Kidney (tissue), 14 donors: ENCODE results near the gene PARP9. TPM values are rescaled to one million over a fixed set of nuclear protein-coding genes. Genes with fewer than 3 reads are reported as not detected.

Experiments
- DNase-seq, 5 donors: peaks; one replicate each; pipeline ENCODE4 v3.0.0-alpha.2; 2013 to 2020
- FAIRE-seq: peaks from 2 replicates; lab custom pipeline; 2012; peaks lifted over from hg19 to GRCh38; lab: Jason Lieb, UNC
- H3K27ac ChIP-seq, 2 donors: one replicate each; pipeline ENCODE4 v1.7.0; 2013; ENCODE audit warnings: low read depth in 2 of 2, low read length in 2 of 2, inconsistent platforms in 1 of 2
- H3K27me3 ChIP-seq: one replicate; pipeline ENCODE4 v1.7.1; 2013; ENCODE audit warnings: low read length, inconsistent platforms; ENCODE audit not compliant: control insufficient read depth, insufficient read depth
- H3K36me3 ChIP-seq, 3 donors: one replicate each; pipeline versions ENCODE4 v1.7.0 to v1.7.1; 2013; ENCODE audit warnings: low read length in 3 of 3, control low read depth in 1 of 3, inconsistent platforms in 1 of 3; ENCODE audit not compliant: insufficient read depth in 3 of 3, control insufficient read depth in 2 of 3
- H3K4me1 ChIP-seq, 3 donors: one replicate each; pipeline versions ENCODE4 v1.7.0 to v1.7.1; 2013; ENCODE audit warnings: low read length in 3 of 3, inconsistent platforms in 1 of 3, low read depth in 1 of 3; ENCODE audit not compliant: control insufficient read depth in 2 of 3, insufficient read depth in 2 of 3
- H3K4me3 ChIP-seq, 3 donors: one replicate each; pipeline versions ENCODE4 v1.7.0 to v1.8.1; 2013; ENCODE audit warnings: low read length in 3 of 3, control low read depth in 1 of 3, inconsistent platforms in 1 of 3
- H3K9ac ChIP-seq, 3 donors: one replicate each; pipeline versions ENCODE4 v1.7.0 to v1.7.1; 2013; ENCODE audit warnings: low read length in 3 of 3, control low read depth in 1 of 3, inconsistent platforms in 1 of 3
- H3K9me3 ChIP-seq, 3 donors: one replicate each; pipeline versions ENCODE4 v1.7.0 to v1.7.1; 2013; ENCODE audit warnings: low read length in 3 of 3, control low read depth in 1 of 3, inconsistent platforms in 1 of 3; ENCODE audit not compliant: control insufficient read depth in 2 of 3, insufficient read depth in 1 of 3
- CTCF ChIP-seq: IDR thresholded peaks from 3 replicates; pipeline ENCODE4 v1.5.1; 2012; ENCODE audit warnings: mild to moderate bottlenecking, moderate library complexity, borderline replicate concordance; ENCODE audit not compliant: insufficient read depth; ENCODE audit errors: extremely low read depth
- intact Hi-C: fragments of 100-400 bp; cut with DNase I; formaldehyde crosslinking; loops from one replicate; pipeline ENCODE4 v1.11.1; 2022
- polyA plus RNA-seq: library from polyadenylated mRNA; stranded (reverse); fragments of 350-450 nt; fragmentation: Illumina TruSeq; extraction: RNeasy Lipid Tissue Mini Kit (QIAGEN cat#74804); gene quantifications from one replicate; pipeline ENCODE4 v1.2.3, GENCODE V29; 2014; ENCODE audit warnings: low read depth, low replicate concordance; ENCODE audit not compliant: insufficient read depth
- total RNA-seq: library from RNA; stranded (reverse); fragmentation: NEBNext Ultra II Directional; extraction: Animal tissue kit (Norgen Biotek cat#: 25700); gene quantifications from one replicate; pipeline ENCODE4 v1.2.1, GENCODE V29; 2021
- donor health status: control.
- donor health status: control.
- donor health status: control.
- donor health status: control.
- donor health status: control.
- donor health status: DM: yes; HTN: yes; CAD: no.
- donor health status: Normal renal cell carcinoma (clear cell type).

PARP9 gene
- total and polyA plus RNA-seq, 2 donors from 2014 or later, result 27.8 to 54.0 TPM

DNA sequence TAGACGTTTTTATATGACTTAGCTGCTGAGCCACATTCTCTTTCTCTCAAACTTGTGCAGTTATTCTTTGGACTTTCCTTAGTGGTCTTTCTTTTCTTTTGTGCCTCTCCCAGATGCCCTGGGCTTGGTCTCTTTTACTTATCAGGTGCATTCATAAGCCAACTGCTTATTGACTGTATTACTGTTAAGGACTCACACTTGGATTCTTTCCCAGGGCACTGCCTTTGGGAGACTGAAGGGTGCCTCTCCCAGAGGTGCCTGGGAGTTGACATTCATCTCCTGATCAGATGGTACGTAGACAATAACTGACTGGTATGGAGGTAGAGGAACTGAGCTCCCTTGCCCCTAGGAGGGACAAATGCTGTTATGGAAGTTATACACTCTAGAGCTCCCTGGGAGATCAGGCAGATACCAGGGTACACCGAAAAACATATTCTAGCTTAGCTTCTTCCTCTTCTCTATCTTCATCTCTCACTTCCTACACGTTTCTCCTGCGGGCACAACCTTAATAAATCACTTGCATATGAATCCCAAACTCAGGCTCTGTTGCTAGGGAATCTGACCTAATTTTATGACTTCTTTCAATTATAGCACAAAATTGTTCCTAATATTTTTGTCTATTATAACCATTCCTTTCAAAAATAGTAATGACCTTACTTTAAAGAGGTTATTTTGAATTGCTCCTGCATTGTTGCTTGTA lies 38.1 kb upstream of the PARP9 start:
- H3K4me3 ChIP-seq, result no peak overlapping the region
- TF ChIP-seq CTCF, result no peak
- no peak overlapping the region for H3K9ac ChIP-seq
- no peaks in the 10 kb centered on the region for H3K9me3 ChIP-seq
- FAIRE-seq (no peak), DNase-seq (no peak)
- no peaks in the 10 kb centered on the region for H3K4me1 ChIP-seq
- intact Hi-C loops, result no loop called here
- H3K36me3 ChIP-seq, result no peaks in the 10 kb centered on the region
- no peaks in the 10 kb centered on the region for H3K27me3 ChIP-seq
- no peak overlapping the region for H3K27ac ChIP-seq

- no peak overlapping the region for H3K27ac ChIP-seq
- TF ChIP-seq CTCF, result no peak
- DNase-seq (no peak), FAIRE-seq (no peak)
- no peaks in the 10 kb centered on the region for H3K27me3 ChIP-seq
- intact Hi-C loops, result no loop called here
- no peak overlapping the region for H3K9ac ChIP-seq
- no peaks in the 10 kb centered on the region for H3K4me1 ChIP-seq
- H3K36me3 ChIP-seq, result no peaks in the 10 kb centered on the region
- H3K9me3 ChIP-seq, result no peaks in the 10 kb centered on the region
- H3K4me3 ChIP-seq, result no peak overlapping the region
Observed at GRCh38 chr3:122598556-122598955, 34.5 kb upstream of the PARP9 start.

- no peaks in the 10 kb centered on the region for H3K36me3 ChIP-seq
- no peaks in the 10 kb centered on the region for H3K27me3 ChIP-seq
- no peak overlapping the region for H3K4me3 ChIP-seq
- H3K9ac ChIP-seq, result no peak overlapping the region
- H3K9me3 ChIP-seq, result no peaks in the 10 kb centered on the region
- no peak for TF ChIP-seq CTCF
- intact Hi-C loops, result no loop called here
- DNase-seq (no peak), FAIRE-seq (no peak)
- H3K4me1 ChIP-seq, result no peaks in the 10 kb centered on the region
- H3K27ac ChIP-seq, result no peak overlapping the region
Observed at GRCh38 chr3:122598151-122598550, 34.1 kb upstream of the PARP9 start.

GRCh38 chr3:122594025-122594424 lies 29.9 kb upstream of the PARP9 start:
- no peak for FAIRE-seq
- Histone ChIP-seq H3K27ac (no peak overlapping the region), H3K27me3 (no peaks in the 10 kb centered on the region), H3K4me1 (no peaks in the 10 kb centered on the region), H3K4me3 (no peak overlapping the region), H3K9me3 (no peaks in the 10 kb centered on the region), H3K36me3 (no peaks in the 10 kb centered on the region), H3K9ac (no peak overlapping the region)
- no peak for TF ChIP-seq CTCF
- no peak for DNase-seq
- intact Hi-C loops, result no loop called here
